WI38 (cell line): Measurements from ENCODE around the gene LHX8.

Source experiments
- H3K4me3 ChIP-seq: 2 replicates; pipeline ENCODE4 v1.5.1; 2011; ENCODE audit warnings: low read depth, mild to moderate bottlenecking, control low read depth, low read length
- TF ChIP-seq, protein P1 (sequence below): IDR thresholded peaks from 2 replicates; pipeline ENCODE4 v1.5.1; 2012; ENCODE audit warnings: low read depth, mild to moderate bottlenecking, control low read depth, low read length

The LHX8 gene

GRCh38 chr1:75198163-75198562 is 64.0 kb downstream of the LHX8 start:
- H3K4me3 ChIP-seq, result no peak overlapping the region
- TF ChIP-seq, protein P1, sequence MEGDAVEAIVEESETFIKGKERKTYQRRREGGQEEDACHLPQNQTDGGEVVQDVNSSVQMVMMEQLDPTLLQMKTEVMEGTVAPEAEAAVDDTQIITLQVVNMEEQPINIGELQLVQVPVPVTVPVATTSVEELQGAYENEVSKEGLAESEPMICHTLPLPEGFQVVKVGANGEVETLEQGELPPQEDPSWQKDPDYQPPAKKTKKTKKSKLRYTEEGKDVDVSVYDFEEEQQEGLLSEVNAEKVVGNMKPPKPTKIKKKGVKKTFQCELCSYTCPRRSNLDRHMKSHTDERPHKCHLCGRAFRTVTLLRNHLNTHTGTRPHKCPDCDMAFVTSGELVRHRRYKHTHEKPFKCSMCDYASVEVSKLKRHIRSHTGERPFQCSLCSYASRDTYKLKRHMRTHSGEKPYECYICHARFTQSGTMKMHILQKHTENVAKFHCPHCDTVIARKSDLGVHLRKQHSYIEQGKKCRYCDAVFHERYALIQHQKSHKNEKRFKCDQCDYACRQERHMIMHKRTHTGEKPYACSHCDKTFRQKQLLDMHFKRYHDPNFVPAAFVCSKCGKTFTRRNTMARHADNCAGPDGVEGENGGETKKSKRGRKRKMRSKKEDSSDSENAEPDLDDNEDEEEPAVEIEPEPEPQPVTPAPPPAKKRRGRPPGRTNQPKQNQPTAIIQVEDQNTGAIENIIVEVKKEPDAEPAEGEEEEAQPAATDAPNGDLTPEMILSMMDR, result no peak

- TF ChIP-seq, protein P1, result no peak
- H3K4me3 ChIP-seq, result no peak overlapping the region
Measured at GRCh38 chr1:75198761-75199160, 64.6 kb downstream of the LHX8 start.

GRCh38 chr1:75202751-75203150 is 68.6 kb downstream of the LHX8 start:
- H3K4me3 ChIP-seq, result no peak overlapping the region

DNA sequence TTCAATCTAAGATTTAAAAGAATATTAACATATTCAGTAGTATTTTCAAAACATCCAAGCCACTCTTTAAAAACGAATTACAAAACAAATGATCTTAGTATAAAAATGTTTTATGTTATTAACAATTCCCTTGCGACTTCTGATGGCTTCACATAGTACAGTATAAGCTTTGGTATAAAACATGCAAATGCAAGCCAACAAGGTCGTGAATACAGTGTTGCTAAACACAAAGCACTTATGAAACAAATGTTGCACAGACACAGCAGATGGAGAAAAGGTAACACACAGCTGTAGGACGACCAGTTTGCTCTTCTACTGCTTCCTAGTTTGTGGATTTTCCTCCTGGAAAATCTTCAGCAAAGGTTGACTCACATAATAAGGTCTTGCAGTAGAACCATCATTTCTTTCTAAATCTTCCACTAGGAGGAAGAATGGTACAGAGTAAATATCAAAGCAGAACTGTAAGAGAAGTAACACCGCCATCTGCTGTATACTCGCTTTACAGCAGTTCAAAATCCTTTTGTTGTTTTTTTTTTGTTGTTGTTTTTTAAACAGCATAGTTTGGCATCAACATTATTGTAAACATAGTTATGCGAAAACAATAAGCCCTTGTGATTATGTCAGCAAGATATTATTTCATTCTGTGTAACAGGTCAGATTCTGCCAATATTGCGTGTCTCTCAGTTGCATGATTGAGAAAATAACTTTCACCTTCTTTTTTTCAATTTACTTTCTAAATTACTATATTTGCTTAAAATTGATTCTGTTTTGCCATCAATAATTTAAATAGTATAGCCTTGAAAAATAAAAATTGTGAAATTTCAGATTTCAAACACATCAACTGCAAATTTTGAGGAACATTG is 69.5 kb downstream of the LHX8 start:
- no peak overlapping the region for H3K4me3 ChIP-seq
- TF ChIP-seq, protein P1, result peak; percentile 39; the same call in 1 of the 2 replicates

More at GRCh38 chr1:75202751-75203150, 68.6 kb downstream of the LHX8 start:
- TF ChIP-seq, protein P1, result no peak

DNA sequence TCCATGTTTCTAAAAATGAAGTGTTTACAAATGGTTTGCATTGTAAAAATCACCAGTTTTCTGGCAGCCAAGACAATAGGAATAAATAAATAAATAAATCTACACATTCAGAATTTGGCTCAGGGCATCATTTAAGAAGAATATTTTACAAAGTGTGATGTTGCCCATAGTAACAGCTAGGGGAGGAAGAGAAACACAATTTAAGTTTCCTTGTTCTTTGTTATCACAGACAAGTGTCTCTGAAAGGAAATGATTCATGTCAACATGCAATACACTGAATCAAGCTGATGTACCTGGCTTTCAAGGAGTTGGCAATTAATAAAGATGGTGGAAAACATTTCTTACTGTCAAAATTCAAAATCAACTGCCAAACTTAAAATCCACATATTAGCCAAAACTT is 74.7 kb downstream of the LHX8 start:
- H3K4me3 ChIP-seq, result no peak overlapping the region
- TF ChIP-seq, protein P1, result no peak
